Measurements from ENCODE around the gene SRF.

DNA sequence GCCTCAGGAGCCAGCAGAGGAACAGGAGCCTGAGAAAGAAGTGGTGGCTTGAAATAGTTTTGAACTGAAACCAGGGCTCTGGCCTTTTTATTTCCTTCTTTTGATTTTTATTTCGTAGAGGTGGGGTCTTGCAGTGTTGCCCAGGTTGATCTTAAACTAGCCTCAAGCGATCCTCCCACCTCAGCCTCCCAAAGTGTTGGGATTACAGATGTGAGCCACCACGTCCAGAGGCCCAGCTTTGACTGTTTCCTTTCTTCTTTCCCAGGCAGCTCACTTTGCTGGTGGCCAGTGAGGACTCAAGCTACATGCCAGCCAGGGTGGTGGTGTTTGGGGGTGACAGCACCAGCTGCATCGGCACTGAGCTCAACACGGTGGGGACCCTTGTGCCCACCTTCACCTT lies 31.4 kb downstream of the SRF start:
- TF ChIP-seq, protein P1, sequence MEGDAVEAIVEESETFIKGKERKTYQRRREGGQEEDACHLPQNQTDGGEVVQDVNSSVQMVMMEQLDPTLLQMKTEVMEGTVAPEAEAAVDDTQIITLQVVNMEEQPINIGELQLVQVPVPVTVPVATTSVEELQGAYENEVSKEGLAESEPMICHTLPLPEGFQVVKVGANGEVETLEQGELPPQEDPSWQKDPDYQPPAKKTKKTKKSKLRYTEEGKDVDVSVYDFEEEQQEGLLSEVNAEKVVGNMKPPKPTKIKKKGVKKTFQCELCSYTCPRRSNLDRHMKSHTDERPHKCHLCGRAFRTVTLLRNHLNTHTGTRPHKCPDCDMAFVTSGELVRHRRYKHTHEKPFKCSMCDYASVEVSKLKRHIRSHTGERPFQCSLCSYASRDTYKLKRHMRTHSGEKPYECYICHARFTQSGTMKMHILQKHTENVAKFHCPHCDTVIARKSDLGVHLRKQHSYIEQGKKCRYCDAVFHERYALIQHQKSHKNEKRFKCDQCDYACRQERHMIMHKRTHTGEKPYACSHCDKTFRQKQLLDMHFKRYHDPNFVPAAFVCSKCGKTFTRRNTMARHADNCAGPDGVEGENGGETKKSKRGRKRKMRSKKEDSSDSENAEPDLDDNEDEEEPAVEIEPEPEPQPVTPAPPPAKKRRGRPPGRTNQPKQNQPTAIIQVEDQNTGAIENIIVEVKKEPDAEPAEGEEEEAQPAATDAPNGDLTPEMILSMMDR (IDR thresholded peaks at IDR 0.05) = no peak
- TF ChIP-seq POLR2A (IDR thresholded peaks at IDR 0.05) = no peak
